GM10266 (cell line): ENCODE results near the gene IL22RA1.

Experiments used
- DNase-seq: peaks from one replicate; pipeline ENCODE4 v3.0.0; 2012; ENCODE audit errors: extremely low spot score
- TF ChIP-seq, protein P1 (sequence below): IDR thresholded peaks from 2 replicates; pipeline ENCODE4 v1.5.1; 2012; ENCODE audit warnings: mild to moderate bottlenecking, low read depth; ENCODE audit not compliant: control insufficient read depth, insufficient read depth; ENCODE audit errors: missing control alignments

The IL22RA1 gene

DNA sequence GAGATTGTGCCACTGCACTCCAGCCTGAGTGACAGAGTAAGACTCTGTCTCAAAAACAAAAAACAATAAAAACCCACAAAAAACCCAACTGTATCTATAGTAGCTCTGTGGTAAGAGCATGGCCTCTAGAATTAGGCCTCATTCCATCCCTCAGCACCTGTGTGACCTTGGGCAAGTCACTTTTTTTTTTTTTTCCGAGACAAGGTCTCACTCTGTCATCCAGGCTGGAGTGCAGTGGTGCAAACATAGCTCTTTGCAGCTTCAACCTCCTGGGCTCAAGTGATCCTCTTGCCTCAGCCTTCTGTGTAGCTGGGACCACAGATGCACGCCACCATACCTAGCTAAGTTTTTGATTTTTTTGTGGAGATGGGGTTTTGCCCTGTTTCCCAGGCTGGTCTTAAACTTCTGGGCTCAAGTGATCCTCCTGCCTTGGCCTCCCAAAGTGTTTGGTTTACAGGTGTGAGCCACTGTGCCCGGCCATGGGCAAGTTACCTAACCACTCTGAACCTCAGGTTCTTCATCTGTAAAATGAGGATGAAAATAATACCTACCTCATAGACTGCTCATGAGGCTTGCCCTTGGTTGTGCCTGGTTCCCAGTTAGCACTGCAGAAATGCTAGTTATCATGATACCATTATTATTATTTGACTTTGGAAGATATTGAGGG is 15.7 kb downstream of the IL22RA1 start:
- TF ChIP-seq, protein P1, sequence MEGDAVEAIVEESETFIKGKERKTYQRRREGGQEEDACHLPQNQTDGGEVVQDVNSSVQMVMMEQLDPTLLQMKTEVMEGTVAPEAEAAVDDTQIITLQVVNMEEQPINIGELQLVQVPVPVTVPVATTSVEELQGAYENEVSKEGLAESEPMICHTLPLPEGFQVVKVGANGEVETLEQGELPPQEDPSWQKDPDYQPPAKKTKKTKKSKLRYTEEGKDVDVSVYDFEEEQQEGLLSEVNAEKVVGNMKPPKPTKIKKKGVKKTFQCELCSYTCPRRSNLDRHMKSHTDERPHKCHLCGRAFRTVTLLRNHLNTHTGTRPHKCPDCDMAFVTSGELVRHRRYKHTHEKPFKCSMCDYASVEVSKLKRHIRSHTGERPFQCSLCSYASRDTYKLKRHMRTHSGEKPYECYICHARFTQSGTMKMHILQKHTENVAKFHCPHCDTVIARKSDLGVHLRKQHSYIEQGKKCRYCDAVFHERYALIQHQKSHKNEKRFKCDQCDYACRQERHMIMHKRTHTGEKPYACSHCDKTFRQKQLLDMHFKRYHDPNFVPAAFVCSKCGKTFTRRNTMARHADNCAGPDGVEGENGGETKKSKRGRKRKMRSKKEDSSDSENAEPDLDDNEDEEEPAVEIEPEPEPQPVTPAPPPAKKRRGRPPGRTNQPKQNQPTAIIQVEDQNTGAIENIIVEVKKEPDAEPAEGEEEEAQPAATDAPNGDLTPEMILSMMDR = no peak
- DNase-seq = no peak

DNA sequence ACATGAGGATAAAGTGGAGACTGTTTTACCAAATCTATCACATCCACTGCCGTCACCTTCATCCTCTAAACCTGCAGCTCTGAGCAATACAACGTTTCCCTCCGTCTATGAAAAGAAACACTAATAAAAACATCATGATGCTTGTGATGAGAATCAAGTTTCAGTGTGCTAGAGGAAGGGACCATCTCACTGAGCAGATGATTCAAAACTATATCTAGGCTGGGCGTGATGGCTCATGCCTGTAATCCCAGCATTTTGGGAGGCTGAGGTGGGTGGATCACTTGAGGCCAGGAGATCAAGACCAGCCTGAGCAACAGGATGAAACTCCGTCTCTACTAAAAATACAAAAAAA is 16.3 kb downstream of the IL22RA1 start:
- TF ChIP-seq, protein P1 = no peak
- no peak for DNase-seq

DNA sequence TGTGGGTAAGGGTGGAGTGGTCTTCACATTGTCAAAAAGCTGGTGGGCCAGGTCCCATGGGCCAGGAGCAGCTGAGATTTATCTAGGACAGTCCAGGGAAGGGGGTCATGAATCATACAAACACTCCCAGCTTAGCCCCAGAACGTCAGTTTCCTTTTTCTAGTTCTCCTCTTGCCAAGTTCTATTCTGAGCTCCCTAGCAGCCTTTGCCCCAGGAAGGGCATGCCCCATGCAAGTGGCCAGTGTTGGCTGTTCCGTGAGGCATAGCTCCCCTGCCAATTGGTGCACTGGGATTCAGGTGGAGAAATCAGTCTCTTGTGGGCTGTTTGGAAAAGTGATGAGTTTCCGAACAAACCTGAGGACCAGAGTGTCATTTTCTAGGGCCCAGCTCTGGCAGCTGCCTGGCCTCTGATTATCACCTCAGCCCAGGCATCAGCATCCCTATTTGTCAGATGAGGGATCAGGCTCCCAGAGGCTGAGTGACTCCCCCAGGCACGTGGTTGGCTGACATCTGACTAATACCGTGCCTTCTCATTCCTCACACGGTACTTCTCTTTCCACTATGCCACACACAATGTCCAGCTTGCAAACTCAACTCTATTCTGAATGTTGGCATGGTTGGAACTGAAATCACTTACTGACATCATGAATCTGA is 16.8 kb downstream of the IL22RA1 start:
- DNase-seq = no peak

DNA sequence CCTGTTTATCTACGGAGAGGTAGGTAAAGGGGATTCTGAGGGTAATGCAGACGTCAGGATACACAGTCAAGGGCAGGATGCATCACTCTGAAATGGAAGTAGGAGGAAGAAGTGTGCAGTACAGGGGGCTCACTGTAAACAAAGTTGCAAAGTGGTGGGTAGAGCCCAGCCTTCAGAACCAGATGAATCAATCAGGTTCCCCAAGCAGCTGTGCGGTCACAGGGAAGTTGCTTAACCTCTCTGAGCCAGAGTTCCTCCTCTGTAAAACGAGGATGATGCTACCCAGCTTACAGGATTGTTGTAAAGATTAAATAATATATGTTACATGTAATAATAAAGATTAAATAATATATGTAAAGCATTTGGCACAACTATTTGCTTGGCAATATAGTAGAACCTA is 17.5 kb downstream of the IL22RA1 start:
- TF ChIP-seq, protein P1 = no peak
- no peak for DNase-seq

More for the DNA sequence above, 16.8 kb downstream of the IL22RA1 start:
- TF ChIP-seq, protein P1 = no peak

DNA sequence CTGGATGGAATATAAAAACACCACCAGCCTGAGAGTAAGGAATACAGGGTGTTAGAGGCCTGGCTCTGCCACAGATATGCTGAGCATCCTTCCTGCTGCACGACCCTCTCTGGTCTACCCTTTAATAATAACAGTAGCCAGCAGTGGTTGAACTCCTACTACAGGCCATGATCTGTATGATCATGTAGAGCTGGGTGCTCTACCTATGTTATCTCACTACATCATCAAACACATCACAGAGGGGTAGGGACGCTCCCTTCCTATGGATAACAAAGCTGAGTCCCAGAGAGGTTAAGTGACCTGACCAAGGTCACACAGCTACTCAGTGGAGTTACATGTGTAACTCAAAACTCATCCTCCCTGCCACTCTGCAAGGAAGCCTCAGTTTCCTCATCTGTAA is 18.0 kb downstream of the IL22RA1 start:
- TF ChIP-seq, protein P1 = no peak
- no peak for DNase-seq

DNA sequence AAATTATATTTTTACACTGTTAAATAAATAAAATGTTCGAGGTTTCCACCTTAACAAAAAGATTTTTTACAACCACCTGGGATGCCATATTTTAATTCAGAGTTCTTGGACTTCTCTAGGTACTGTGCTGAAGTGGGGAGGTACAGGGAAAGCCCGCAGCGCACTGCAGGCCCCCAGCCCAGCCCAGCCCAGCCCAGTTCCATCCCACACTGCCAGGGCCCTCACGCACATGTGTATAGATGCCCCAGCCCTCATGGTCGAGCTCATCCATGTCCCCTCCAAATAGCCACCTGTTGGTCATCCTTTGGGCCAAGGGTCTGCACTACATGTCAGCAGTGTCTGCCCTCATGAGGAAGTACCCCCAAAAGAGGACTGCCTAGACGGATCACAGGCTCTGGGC is 19.3 kb downstream of the IL22RA1 start:
- TF ChIP-seq, protein P1 = no peak
- no peak for DNase-seq

DNA sequence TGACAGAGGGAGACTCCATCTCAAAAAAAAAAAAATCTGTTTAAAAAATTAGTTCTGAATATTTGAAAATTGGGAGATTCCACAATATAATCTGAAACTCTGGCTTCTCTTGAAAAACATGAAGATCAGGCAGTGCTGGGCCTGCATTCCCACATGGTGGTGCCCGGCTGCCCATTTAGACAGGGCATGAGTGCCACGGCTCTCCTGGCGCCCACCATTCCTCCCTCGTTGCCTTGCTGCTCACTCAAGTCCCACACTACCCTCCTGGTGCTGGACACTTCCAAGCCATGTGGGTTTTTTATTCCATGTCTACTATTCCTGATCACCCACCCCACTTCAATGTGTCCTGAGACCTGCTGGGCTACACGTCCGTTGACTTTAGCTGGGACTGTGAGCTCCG is 20.2 kb downstream of the IL22RA1 start:
- no peak for DNase-seq

More for the DNA sequence above, 20.2 kb downstream of the IL22RA1 start:
- TF ChIP-seq, protein P1 = no peak
